Natural killer cell treated with Interleukin-12 subunit alpha and Interleukin-12 subunit beta and Interleukin-15 and Interleukin-18, amount 100 ng/mL, for 72 hours (primary cell): ENCODE measurements around the gene COX4I2. TPM values are rescaled to one million over a fixed set of nuclear protein-coding genes. Genes with fewer than 3 reads are reported as not detected.

Source experiments
- ATAC-seq, 2 donors: fragments of 150-1000 bp; cut with Tn5 transposase in 1 of 2; sonication (Bioruptor Pico), chemical (Tn5 transposase) in 1 of 2; 2 replicates each; pipeline ENCODE4 v1.10.0; 2021
- DNase-seq: peaks from one replicate; pipeline ENCODE4 v3.0.0; 2022; ENCODE audit warnings: low spot score
- H3K27ac Mint-ChIP-seq, 2 donors: 1 replicate in 1 of 2; 2 replicates in 1 of 2; pipeline ENCODE4 v1.8.0; 2022; ENCODE audit warnings: mixed read lengths in 2 of 2, mild to moderate bottlenecking in 1 of 2, moderate library complexity in 1 of 2
- H3K27me3 Mint-ChIP-seq, 2 donors: 1 replicate in 1 of 2; 2 replicates in 1 of 2; pipeline ENCODE4 v1.8.0; 2022; ENCODE audit warnings: mixed read lengths in 2 of 2
- H3K36me3 Mint-ChIP-seq: one replicate; pipeline ENCODE4 v1.8.0; 2022; ENCODE audit warnings: mixed read lengths
- H3K4me1 Mint-ChIP-seq, 2 donors: 1 replicate in 1 of 2; 2 replicates in 1 of 2; pipeline ENCODE4 v1.8.0; 2022; ENCODE audit warnings: low read depth in 2 of 2, mixed read lengths in 2 of 2, mild to moderate bottlenecking in 1 of 2
- H3K4me3 Mint-ChIP-seq: one replicate; pipeline ENCODE4 v1.8.0; 2022; ENCODE audit warnings: mixed read lengths
- H3K9me3 Mint-ChIP-seq: 2 replicates; pipeline ENCODE4 v1.8.0; 2022; ENCODE audit warnings: mixed read lengths
- total RNA-seq, 2 donors: library from RNA; stranded (reverse); gene quantifications; one replicate each; pipeline ENCODE4 v1.2.3, GENCODE V29; 2022

Gene COX4I2
- total RNA-seq, 2 donors from 2014 or later: not detected

DNA sequence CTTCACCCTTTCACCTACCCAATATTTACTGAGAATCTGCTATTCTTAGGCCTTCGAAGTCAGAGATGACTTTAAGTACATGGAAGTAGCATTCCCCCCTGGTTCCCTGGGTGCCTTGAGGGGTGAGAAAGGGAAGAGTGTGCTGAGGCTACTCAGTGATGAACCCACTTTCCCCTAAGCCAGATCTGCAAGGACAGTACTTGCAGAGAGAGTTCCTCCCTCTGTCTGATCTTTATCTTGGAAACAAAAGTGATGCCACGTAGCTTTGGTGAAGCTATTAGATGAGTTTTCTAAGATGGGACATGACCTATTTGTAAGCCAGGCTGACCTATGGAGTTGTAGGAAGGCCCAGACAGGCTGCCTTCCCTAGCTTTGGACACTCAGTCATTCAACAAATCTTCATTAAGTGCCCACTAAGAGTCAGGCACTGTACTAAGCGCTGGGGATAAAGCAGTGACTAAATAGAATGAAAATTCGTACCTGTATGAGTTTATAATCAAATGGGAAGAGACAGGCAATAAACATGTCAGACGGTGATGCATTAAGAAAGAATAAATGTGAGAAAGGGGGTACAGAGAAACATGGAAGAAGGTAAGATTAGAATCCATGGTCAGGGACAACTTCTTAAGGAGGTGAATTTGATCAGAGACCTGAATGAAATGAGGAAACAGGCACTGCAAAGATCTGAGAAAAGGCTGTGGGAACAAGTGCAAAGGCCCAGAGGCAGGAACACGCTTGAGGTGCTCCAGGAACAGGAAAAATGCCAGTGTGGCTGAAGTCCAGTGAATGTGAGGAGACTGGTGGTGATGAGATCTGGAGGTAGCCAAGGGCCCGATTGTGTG, 42.8 kb downstream of the COX4I2 start:
- DNase-seq: no peak
- ATAC-seq: no peak
- Mint-ChIP-seq H3K27ac (peak overlapping the region; percentile 99 to 100), H3K27me3 (no peaks in the 10 kb centered on the region), H3K36me3 (peaks cover 41% of the 10 kb centered on the region), H3K9me3 (peaks cover 3% of the 10 kb centered on the region), H3K4me1 (peaks cover 88 to 91% of the 10 kb centered on the region in 2 donors), H3K4me3 (peak overlapping the region; percentile 98)

DNA sequence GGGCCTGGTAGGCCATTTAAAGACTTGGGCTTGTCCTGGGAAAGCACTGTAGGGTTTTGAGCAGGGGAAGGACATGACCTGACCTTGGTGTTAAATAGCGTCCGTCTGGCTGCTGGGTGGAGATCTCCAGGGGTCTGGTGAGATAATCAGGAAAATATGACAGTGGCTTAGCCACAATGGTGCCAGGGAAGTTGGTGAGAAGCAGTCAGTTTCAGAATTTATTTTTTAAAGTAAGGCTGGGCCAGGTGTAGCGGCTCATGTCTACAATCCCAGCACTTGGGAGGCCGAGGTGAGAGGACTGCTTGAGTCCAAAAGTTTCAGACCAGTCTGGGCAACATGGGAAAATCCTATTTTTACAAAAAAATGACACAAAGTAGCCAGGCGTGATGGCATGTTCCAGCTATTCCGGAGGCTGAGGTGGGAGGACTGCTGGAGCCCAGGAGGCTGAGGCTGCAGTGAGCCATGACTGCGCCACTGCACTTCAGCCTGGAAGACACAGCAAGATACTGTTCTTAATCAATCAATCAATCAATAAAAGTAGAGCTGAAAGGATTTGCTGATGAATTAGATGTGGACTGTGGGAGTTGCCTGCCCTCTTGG, 43.5 kb downstream of the COX4I2 start:
- H3K27me3 Mint-ChIP-seq: no peaks in the 10 kb centered on the region
- peaks cover 3% of the 10 kb centered on the region for H3K9me3 Mint-ChIP-seq
- H3K4me1 Mint-ChIP-seq: peaks cover 88 to 89% of the 10 kb centered on the region in 2 donors
- DNase-seq (no peak), ATAC-seq (no peak)
- H3K36me3 Mint-ChIP-seq: peaks cover 45% of the 10 kb centered on the region
- peak overlapping the region; percentile 99 to 100 for H3K27ac Mint-ChIP-seq
- peak overlapping the region; percentile 98 for H3K4me3 Mint-ChIP-seq

DNA sequence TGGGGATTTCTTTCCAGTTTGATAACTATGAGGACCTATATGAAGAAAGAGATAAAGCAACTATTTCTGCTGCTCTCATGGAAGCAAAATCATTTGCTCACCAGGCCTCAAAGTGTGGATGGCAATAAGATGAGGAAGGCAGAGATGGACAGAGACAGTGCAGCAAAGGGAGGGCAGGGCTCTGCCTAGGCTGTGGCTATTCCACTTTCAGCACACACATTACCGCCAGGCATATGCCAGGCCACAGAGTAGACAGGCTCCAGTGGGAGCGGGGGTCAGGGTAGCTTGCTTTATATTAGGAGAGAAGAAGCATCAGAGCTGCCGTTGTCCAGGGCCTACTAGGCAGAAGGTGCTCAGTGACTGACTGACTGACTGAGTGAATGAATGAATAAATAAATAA, 44.1 kb downstream of the COX4I2 start:
- Mint-ChIP-seq H3K27me3 (no peaks in the 10 kb centered on the region), H3K4me3 (peak overlapping the region; percentile 98), H3K9me3 (peaks cover 3% of the 10 kb centered on the region), H3K36me3 (peaks cover 47% of the 10 kb centered on the region), H3K4me1 (peaks cover 88 to 89% of the 10 kb centered on the region in 2 donors), H3K27ac (peak overlapping the region; percentile 99 to 100)
- DNase-seq (no peak), ATAC-seq (no peak)

DNA sequence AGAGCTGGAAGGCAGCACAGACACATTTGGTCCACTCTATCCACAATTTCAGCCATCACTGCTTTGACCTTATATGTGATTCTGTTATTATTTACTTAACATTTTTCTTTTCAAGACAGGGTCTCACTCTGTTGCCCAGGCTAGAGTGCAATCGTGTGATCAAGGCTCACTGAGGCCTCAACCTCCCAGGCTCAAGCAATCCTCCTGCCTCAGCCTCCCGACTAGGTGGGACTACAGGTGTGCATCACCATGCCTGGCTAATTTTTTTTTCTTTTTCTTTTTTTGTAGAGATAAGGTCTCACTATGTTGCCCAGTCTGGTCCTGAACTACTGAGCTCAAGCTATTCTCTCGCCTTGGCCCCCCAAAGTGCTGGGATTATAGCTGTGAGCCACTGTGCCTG, 44.6 kb downstream of the COX4I2 start:
- Mint-ChIP-seq H3K27me3 (no peaks in the 10 kb centered on the region), H3K4me3 (peak overlapping the region; percentile 98), H3K36me3 (peaks cover 48% of the 10 kb centered on the region), H3K27ac (peak overlapping the region; percentile 99 to 100), H3K9me3 (peaks cover 3% of the 10 kb centered on the region), H3K4me1 (peaks cover 88 to 90% of the 10 kb centered on the region in 2 donors)
- ATAC-seq (no peak), DNase-seq (no peak)

DNA sequence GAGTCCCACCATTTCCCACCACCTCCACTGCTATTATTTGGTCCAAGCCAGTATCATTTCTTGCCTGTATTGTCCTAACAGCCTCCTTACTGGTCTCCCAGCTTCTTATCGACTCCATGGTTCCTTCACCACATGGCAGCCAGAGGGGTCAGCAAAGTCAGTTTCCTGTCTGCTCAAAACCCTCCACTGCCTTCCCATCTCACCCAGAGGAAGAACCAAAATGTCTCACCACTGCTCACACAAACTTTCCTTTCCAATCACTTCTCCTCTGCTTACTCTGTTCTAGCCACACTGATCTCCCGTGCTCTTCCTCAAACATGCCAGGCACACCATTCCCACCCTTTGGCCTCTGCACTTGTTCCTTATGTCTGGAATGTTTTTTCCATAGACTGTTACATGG, 45.2 kb downstream of the COX4I2 start:
- Mint-ChIP-seq H3K27ac (peak overlapping the region; percentile 99 to 100), H3K36me3 (peaks cover 48% of the 10 kb centered on the region), H3K4me1 (peaks cover 86 to 87% of the 10 kb centered on the region in 2 donors), H3K4me3 (peak overlapping the region; percentile 46), H3K27me3 (no peaks in the 10 kb centered on the region), H3K9me3 (peaks cover 3% of the 10 kb centered on the region)
- ATAC-seq (no peak), DNase-seq (no peak)

DNA sequence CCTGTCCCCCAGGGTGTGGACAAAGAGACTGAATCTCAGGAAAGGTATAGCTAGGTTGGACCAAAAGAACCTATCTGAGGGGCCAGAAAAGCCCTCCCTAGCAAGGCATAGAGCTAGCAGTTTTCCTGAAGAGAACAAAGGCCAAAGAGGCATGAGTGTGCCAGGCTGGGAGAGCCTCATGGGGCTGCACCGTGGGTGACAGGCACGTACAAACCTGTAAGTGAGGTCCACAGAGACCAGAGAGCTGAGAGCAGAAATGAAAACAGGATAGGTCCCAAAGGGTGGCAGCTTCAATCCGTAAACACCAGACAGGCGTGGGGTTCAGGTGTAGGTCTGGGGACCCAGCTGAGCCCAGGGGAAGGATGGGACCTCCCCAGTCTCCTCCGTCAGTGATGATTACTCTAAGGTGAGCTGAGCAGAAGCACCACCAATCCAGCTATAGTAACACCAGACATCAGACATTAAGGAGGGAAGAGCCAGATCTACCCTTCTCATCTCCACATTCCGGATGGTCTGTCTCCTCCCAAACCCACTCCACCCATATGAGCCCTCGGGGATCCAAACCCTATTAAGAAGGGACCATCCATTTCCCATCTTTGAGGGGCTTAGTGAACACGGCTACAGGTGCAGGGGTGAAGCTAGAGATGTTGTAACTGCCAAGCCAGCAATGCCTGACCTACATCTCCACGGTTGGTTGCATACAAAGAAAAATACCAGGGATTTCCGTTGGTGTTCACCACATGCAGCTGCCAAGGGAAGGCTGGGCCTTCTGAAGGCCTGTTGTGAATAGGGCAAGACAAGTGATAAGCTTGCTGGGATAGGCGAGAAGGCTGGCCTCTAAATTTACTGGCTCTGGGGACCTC, 46.7 kb downstream of the COX4I2 start:
- peak; percentile 76 to 81 for ATAC-seq
- H3K4me1 Mint-ChIP-seq: peaks cover 80 to 84% of the 10 kb centered on the region in 2 donors
- no peak for DNase-seq
- H3K36me3 Mint-ChIP-seq: peaks cover 47% of the 10 kb centered on the region
- peak overlapping the region; percentile 99 to 100 for H3K27ac Mint-ChIP-seq
- peaks cover 3% of the 10 kb centered on the region for H3K9me3 Mint-ChIP-seq
- H3K27me3 Mint-ChIP-seq: no peaks in the 10 kb centered on the region
- peak overlapping the region; percentile 57 for H3K4me3 Mint-ChIP-seq

DNA sequence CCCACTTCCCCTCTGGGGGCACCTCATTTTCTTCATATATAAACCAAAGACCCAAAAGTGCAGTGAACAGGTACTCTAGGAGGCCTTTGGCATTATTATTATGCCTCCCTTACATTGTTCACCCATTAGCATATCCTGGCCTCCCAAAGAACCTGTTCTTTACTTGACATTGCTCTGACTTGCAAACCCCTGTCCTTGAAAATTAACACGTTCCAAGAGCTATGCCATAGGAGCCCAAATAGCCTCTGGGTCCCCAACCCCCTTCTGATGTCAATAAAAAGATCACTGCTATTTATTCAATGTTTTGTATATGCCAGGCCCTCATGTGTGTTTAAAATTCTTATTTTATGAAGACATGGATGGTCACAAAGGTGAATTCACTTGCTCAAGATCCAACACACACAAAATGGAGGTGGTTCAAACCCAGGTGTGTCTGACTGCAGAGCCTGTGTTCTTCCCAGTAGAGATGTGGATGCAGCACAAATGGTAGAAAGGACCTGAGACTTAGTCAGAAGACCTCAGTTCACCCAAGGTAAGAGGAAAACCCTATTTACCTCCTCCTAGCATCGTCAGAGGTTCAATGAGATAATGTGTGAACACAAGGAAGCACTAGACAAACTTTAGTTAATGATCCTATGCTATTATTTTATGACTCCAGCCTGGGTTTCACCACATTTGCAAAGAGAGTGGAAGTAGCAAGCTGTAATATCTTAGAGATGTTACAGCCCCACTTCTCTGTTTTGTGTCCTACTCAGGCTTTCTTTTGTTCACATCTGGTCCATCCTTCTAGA, 48.3 kb downstream of the COX4I2 start:
- no peaks in the 10 kb centered on the region for H3K27me3 Mint-ChIP-seq
- H3K4me1 Mint-ChIP-seq: peaks cover 72 to 75% of the 10 kb centered on the region in 2 donors
- no peak for ATAC-seq
- H3K36me3 Mint-ChIP-seq: peaks cover 41% of the 10 kb centered on the region
- no peak for DNase-seq
- H3K27ac Mint-ChIP-seq: peak overlapping the region; percentile 99 to 100
- peaks cover 3% of the 10 kb centered on the region for H3K9me3 Mint-ChIP-seq
- peak overlapping the region; percentile 42 for H3K4me3 Mint-ChIP-seq

DNA sequence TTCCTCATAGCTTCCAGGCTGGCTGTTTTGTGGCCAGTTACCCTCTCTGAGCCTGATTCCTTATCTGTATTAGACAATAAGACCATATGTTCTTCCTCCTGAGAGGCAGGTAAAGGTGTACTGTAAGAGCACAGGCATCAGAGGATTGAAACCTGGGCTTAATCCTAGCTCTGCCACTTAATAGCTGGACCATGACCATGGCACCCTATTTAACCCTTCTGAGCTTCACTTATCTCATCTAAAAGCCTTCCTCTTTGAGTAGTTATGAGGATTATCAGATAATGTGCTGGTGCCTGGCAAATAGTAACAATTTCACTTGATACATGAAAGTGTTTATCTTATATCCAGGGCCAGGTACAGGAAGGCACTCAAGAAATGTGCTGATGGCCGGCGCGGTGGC, 50.1 kb downstream of the COX4I2 start:
- no peak for DNase-seq
- H3K27ac Mint-ChIP-seq: peak overlapping the region; percentile 84 to 100
- peaks cover 3% of the 10 kb centered on the region for H3K9me3 Mint-ChIP-seq
- H3K27me3 Mint-ChIP-seq: no peaks in the 10 kb centered on the region
- peaks cover 68 to 72% of the 10 kb centered on the region in 2 donors for H3K4me1 Mint-ChIP-seq
- peaks cover 42% of the 10 kb centered on the region for H3K36me3 Mint-ChIP-seq
- ATAC-seq: no peak
- H3K4me3 Mint-ChIP-seq: no peak overlapping the region

DNA sequence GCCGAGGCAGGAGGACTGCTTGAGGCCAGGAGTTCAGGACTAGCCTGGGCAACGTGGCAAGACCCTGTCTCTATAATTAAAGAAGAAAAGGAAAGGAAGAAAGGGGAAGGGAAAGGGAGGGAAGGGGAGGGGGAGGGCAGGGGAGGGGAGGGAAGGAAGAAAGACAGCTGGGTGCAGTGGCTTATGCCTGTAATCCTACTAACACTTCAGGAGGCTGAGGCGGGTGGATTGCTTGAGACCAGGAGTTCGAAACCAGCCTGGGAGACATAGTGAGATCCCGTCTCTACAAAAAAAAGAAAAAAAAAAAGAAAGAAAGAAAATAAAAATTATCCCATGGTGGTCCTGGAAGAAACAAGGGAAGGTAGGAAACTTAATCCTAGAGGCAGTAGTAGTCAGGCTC, 51.4 kb downstream of the COX4I2 start:
- Mint-ChIP-seq H3K36me3 (peaks cover 32% of the 10 kb centered on the region), H3K27me3 (no peaks in the 10 kb centered on the region), H3K4me1 (peaks cover 55 to 68% of the 10 kb centered on the region in 2 donors), H3K27ac (peak overlapping the region; percentile 84 to 100), H3K4me3 (peak overlapping the region; percentile 38), H3K9me3 (no peaks in the 10 kb centered on the region)
- no peak for DNase-seq
- no peak for ATAC-seq

DNA sequence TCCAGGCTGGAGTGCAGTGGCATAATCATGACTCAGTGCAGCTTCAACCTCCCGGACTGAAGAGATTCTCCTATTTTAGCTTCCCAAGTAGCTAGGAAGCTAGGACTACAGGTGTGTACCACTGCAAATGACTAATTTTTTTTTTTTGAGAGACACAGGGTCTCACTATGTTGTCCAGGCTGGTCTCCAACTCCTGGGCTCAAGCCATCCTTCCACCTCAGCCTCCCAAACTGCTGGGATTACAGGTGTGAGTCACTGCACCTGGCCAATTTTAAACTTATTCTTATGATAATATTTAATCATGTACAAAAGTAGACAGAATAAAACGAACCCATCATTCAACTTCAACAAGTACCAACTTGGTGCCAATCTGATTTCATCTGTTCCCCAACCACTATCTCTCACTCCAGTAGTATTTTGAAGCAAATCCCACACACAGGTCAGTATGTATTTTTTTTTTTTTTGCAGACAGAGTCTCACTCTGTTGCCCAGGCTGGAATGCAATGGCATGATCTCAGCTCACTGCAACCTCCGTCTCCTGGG, 52.5 kb downstream of the COX4I2 start:
- ATAC-seq: no peak
- H3K36me3 Mint-ChIP-seq: peaks cover 31% of the 10 kb centered on the region
- peaks cover 59 to 70% of the 10 kb centered on the region in 2 donors for H3K4me1 Mint-ChIP-seq
- no peak for DNase-seq
- H3K4me3 Mint-ChIP-seq: peak overlapping the region; percentile 55
- H3K9me3 Mint-ChIP-seq: no peaks in the 10 kb centered on the region
- H3K27ac Mint-ChIP-seq: peak overlapping the region; percentile 84 to 100
- H3K27me3 Mint-ChIP-seq: no peaks in the 10 kb centered on the region

DNA sequence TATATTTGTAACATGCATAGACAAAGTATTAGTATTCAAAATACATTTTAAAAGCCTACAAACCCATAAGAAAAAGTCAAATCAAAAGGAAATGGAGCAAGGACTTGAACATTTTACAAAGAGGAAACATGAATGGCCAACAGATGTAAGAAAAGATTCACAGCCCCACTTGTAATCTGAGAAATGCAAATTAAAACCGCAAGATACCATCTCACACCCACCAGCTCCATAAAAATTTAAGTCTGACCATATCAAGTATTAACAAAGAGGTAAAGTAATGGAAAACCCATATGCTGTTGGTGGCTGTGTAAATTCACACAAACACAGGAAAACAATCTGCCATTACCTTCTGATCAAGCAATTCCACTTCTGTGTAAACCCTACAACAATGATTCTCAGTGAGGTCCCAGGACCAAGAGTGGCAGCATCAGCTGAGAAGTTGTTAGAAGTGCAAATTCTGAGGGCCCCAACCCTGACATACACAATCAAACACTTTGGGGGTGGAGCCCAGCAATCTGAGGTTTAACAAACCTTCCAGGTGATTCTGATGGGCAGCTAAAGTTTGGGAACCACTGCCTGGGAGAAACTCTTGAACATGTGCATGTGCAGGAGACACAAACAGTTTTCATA, 54.0 kb downstream of the COX4I2 start:
- H3K9me3 Mint-ChIP-seq: no peaks in the 10 kb centered on the region
- H3K36me3 Mint-ChIP-seq: peaks cover 22% of the 10 kb centered on the region
- peak overlapping the region; percentile 83 to 100 for H3K27ac Mint-ChIP-seq
- peaks cover 61 to 69% of the 10 kb centered on the region in 2 donors for H3K4me1 Mint-ChIP-seq
- no peaks in the 10 kb centered on the region for H3K27me3 Mint-ChIP-seq
- DNase-seq (no peak), ATAC-seq (peak; percentile 52 to 64)
- peak overlapping the region; percentile 58 for H3K4me3 Mint-ChIP-seq

DNA sequence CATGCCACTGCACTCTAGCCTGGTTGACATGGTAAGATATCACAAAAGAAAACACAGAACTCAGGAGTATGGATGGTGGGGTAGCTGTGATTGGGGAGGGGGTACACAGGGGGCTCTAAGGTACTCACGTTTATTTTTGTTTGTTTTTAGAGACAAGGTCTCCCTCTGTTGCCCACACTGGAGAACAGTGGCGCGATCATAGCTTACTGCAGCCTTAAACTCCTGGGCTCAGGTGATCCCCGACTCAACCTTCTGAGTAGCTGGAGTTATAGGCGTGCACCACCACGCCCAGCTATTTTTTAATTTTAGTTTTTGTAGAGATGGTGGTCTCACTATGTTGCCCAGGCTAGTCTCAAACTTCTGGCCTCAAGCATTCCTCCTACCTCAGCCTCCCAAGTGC, 55.7 kb downstream of the COX4I2 start:
- Mint-ChIP-seq H3K27ac (peak overlapping the region in 1 of 2 donors; percentile 65), H3K27me3 (no peaks in the 10 kb centered on the region), H3K9me3 (no peaks in the 10 kb centered on the region), H3K4me1 (peaks cover 50 to 67% of the 10 kb centered on the region in 2 donors), H3K4me3 (no peak overlapping the region), H3K36me3 (peaks cover 18% of the 10 kb centered on the region)
- DNase-seq (no peak), ATAC-seq (no peak)
